Retinal pigment epithelial cell (primary cell): Measurements from ENCODE around the gene ARID3C.
A peak's percentile ranks its signal among the peaks of the same experiment; 100 is the strongest.

Experiments used
- DNase-seq: peaks from one replicate; pipeline ENCODE4 v3.0.0-alpha.2; 2010; ENCODE audit warnings: low read depth
- H3K4me3 ChIP-seq: 2 replicates; pipeline ENCODE4 v1.5.1; 2011; ENCODE audit warnings: mild to moderate bottlenecking, low read length, control low read depth, moderate library complexity
- CTCF ChIP-seq: conservative IDR thresholded peaks from 2 replicates; pipeline ENCODE4 v1.5.1; 2011; ENCODE audit warnings: low read depth, low read length, control low read depth, inconsistent platforms

ARID3C gene

GRCh38 chr9:34635556-34635955 is 6.7 kb upstream of the ARID3C start:
- H3K4me3 ChIP-seq = no peak overlapping the region
- no peak for DNase-seq
- TF ChIP-seq CTCF = no peak

GRCh38 chr9:34634551-34635248 is 5.8 kb upstream of the ARID3C start:
- no peak for DNase-seq
- H3K4me3 ChIP-seq = no peak overlapping the region
- no peak for TF ChIP-seq CTCF

GRCh38 chr9:34633851-34634550 is 5.1 kb upstream of the ARID3C start:
- H3K4me3 ChIP-seq = no peak overlapping the region
- DNase-seq = no peak
- peak; percentile 85 for TF ChIP-seq CTCF

- no peak for TF ChIP-seq CTCF
- H3K4me3 ChIP-seq = no peak overlapping the region
Measured at GRCh38 chr9:34633166-34633565, 4.3 kb upstream of the ARID3C start.

GRCh38 chr9:34630402-34631154 is 1.7 kb upstream of the ARID3C start:
- TF ChIP-seq CTCF = no peak
- no peak overlapping the region for H3K4me3 ChIP-seq
- DNase-seq = no peak

More at GRCh38 chr9:34633166-34633565, 4.3 kb upstream of the ARID3C start:
- DNase-seq = no peak

- TF ChIP-seq CTCF = no peak
- no peak overlapping the region for H3K4me3 ChIP-seq
- no peak for DNase-seq
Measured at GRCh38 chr9:34629491-34629808, 584 bp upstream of the ARID3C start.
